ENCODE measurements around the gene ABCA7. TPM values are rescaled to one million over a fixed set of nuclear protein-coding genes. Genes with fewer than 3 reads are reported as not detected.

The ABCA7 gene
- polyA plus RNA-seq, 5 donors: 2.8 to 6.1 (median 4.7) TPM

DNA sequence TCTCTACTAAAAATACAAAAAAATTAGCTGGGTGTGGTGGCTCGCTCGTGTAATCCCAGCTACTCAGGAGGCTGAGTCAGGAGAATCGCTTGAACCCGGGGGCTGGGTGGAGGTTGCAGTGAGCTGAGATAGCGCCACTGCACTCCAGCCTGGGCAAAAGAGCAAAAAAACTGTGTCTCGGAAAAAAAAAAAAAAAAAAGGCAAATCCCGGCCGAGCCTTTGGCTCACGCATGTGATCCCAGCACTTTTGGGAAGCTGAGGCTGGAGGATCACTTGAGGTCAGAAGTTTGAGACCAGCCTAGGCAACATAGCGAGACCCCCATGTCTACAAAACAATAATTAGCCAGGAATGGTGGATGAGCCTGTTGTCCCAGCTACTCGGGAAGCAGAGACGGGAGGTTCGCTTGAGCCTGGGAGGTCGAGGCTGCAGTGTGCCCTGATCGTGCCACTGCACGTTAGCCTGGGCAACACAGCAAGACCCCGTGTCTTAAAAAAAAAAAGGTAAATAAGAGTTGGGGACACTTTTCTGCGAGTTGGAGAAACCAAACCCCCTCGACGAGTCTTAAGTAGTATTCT, 63.3 kb downstream of the ABCA7 start:
- no peak for DNase-seq

DNA sequence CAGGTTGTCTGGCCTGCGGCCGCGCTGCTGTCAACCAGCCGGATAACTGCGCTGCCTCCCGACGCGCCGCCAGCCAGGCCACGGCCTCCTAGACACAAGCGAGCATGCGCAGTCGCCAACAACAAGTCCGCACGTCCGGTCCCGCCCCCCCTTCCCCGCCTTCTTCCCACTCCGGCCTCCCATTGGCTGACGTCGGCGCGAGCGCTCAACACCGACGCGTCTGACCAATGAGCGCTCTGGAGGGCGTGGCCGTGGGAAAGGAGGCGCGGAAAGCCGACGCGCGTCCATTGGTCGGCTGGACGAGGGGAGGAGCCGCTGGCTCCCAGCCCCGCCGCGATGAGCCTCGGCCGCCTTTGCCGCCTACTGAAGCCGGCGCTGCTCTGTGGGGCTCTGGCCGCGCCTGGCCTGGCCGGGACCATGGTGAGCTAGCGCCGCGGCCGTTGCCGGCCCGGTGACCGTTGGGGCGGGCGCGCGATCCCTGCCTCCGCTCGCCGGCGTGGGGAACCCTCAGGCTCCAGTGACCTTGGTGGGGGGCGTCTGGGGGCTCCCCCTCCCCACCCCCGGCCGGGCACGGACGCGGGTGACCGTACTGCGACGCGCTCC, 63.9 kb downstream of the ABCA7 start, which contains the start of gene GPX4:
Gene GPX4 (plus strand): TSS at position 287 of the 603 bp plus-strand sequence. CDS start 50 bp downstream, at position 337.
- DNase-seq: peak; percentile 100

- peak; percentile 62 to 77 for DNase-seq
Observed at GRCh38 chr19:1104311-1105007, 64.6 kb downstream of the ABCA7 start.

DNA sequence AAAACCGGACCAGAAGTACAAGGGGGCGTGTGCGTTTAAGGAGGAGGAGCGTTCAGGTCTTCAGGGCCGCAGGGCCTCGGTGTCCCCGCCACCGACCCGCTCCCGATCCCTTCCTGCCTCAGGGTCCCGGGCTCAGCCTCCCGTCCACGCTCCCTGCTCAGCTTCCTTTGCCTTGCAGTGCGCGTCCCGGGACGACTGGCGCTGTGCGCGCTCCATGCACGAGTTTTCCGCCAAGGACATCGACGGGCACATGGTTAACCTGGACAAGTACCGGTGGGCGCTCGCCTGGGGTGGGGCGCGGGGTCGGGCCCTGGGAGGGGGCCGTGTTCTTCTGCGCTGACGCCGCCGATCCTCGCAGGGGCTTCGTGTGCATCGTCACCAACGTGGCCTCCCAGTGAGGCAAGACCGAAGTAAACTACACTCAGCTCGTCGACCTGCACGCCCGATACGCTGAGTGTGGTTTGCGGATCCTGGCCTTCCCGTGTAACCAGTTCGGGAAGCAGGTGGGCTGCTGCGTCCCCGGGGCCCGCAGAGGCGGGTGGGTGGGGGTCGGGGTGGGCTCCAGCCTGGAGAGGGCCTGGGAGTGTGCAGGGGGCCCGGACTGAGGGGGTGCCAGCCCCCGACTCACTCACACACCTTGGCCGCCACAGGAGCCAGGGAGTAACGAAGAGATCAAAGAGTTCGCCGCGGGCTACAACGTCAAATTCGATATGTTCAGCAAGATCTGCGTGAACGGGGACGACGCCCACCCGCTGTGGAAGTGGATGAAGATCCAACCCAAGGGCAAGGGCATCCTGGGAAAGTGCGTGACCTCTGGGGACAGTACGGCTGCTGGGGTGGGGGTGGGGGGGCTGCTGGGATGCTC, 65.3 kb downstream of the ABCA7 start:
- DNase-seq: no peak

- no peak for DNase-seq
Observed at GRCh38 chr19:1105873-1106840, 66.2 kb downstream of the ABCA7 start.

- DNase-seq: no peak
Observed at GRCh38 chr19:1106841-1107660, 67.1 kb downstream of the ABCA7 start.

DNA sequence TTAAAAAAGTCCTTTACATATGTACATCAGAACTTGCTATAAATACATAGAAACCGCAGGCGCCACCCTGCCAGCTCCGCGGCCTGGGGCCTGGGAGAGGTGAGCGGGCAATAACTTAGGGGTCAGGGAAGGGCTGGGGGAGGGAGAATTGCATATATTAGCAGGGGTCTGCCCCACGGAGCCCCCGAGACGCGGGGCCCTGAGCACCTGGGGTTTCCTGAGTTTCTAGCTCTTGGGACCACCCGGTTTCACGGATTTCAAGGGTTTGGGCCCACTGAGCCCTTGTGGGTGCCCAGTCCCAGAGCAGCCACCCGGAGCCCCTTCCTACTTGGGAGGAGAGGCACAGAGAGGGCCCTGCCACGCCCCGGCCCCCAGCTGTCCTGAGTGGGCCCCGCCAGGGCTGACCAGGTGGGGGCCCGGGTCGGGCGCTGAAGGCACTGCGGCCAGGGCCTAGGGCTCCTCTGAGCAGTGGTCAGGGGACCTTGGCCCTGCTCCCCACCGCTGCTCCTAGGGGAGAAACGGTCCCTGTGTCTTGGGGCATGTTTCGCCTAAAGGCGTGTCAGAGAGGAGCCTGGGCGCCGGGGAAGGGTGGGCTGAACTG, 67.9 kb downstream of the ABCA7 start:
- DNase-seq: no peak

GRCh38 chr19:1108291-1109031, 68.6 kb downstream of the ABCA7 start:
- DNase-seq: no peak

DNA sequence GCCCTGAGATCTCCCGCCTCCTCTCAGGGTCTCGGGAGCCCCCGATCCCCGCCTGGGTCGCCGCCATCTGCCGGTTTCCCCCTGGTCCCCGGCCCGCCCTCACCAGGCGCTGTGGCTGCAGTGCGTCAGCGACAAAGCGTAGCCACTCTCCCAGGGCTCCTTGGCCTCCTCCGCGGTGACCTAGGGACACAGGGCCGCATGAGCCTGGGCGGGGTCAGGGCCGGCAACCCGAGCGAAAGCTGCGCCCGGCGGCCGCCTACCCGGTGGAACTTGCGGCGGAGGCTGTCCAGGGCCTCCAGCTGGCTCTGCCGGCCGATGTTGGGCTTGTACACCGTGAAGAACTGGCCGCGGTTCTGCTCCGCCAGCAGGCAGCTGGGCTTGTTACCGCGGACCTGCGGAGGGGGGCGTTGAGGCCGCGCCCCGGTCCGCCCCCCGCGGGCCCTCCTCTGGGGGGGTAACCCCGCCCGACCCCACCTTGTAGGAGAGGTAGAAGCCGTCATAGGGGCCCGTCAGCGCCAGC, 69.2 kb downstream of the ABCA7 start:
- DNase-seq: no peak

GRCh38 chr19:1109697-1110671, 70.1 kb downstream of the ABCA7 start:
- no peak for DNase-seq

- no peak for DNase-seq
Observed at GRCh38 chr19:1110809-1111640, 71.1 kb downstream of the ABCA7 start.

GRCh38 chr19:1111641-1112267, 71.8 kb downstream of the ABCA7 start:
- DNase-seq: no peak

GRCh38 chr19:1112268-1113029, 72.5 kb downstream of the ABCA7 start:
- DNase-seq: no peak

- peak; percentile 91 to 93 for DNase-seq
Observed at GRCh38 chr19:1113030-1113985, 73.4 kb downstream of the ABCA7 start.
